GM19438 (cell line): ENCODE data around the gene CTTN.

ENCODE experiments used
- ATAC-seq: cut with Tn5 transposase; IDR thresholded peaks from one replicate; pipeline ENCODE4 v1.9.1; 2021; ENCODE audit warnings: low read depth; ENCODE audit not compliant: unreplicated experiment

The CTTN gene

GRCh38 chr11:70470127-70470526 lies 71.8 kb downstream of the CTTN start:
- ATAC-seq, result no peak

- ATAC-seq, result no peak
Observed at GRCh38 chr11:70471254-70471653, 72.9 kb downstream of the CTTN start.

GRCh38 chr11:70472240-70472639 lies 73.9 kb downstream of the CTTN start:
- no peak for ATAC-seq

- no peak for ATAC-seq
Observed at GRCh38 chr11:70473186-70473872, 75.0 kb downstream of the CTTN start.

GRCh38 chr11:70473873-70474690 lies 75.8 kb downstream of the CTTN start:
- ATAC-seq, result no peak

- no peak for ATAC-seq
Observed at GRCh38 chr11:70474710-70475109, 76.4 kb downstream of the CTTN start.

- ATAC-seq, result no peak
Observed at GRCh38 chr11:70476669-70477068, 78.3 kb downstream of the CTTN start.

- ATAC-seq, result no peak
Observed at GRCh38 chr11:70477176-70477575, 78.8 kb downstream of the CTTN start.

- ATAC-seq, result no peak
Observed at GRCh38 chr11:70477609-70478008, 79.3 kb downstream of the CTTN start.

- ATAC-seq, result no peak
Observed at GRCh38 chr11:70478166-70478890, 80.0 kb downstream of the CTTN start.

GRCh38 chr11:70480711-70481110 lies 82.4 kb downstream of the CTTN start:
- no peak for ATAC-seq

GRCh38 chr11:70481625-70482528 lies 83.5 kb downstream of the CTTN start:
- no peak for ATAC-seq

GRCh38 chr11:70482529-70482917 lies 84.2 kb downstream of the CTTN start:
- no peak for ATAC-seq

GRCh38 chr11:70483077-70483861 lies 84.9 kb downstream of the CTTN start:
- no peak for ATAC-seq

GRCh38 chr11:70483917-70484316 lies 85.6 kb downstream of the CTTN start:
- ATAC-seq, result no peak

- no peak for ATAC-seq
Observed at GRCh38 chr11:70485326-70486025, 87.1 kb downstream of the CTTN start.

- no peak for ATAC-seq
Observed at GRCh38 chr11:70486026-70486415, 87.7 kb downstream of the CTTN start.
